GM12873 (cell line): ENCODE data around the gene TNIK.

Source experiments
- CTCF ChIP-seq: IDR thresholded peaks from 2 replicates; pipeline ENCODE4 v1.5.1; 2012; ENCODE audit warnings: low read depth, mild to moderate bottlenecking, moderate library complexity, low read length, control low read depth; ENCODE audit not compliant: insufficient read depth; ENCODE audit errors: missing control alignments

Gene TNIK

DNA sequence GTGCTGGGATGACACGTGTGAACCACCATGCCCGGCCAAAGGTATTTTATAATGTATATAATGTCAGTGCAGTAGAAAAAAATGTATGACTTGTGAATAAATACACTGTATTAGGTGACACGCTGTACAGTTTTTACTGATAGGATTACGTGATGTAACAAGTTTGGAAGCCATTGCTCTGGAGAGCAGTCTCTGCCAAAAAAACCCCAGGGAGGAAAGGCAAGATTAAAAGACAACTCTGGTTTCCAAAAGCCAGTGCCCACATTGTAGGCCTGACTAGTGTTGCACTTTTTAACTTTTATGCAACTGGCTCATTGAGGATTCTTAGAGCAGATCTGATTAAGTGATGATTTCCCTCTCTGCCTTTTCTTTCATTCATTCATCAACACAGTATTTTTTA lies 371.7 kb downstream of the TNIK start:
- TF ChIP-seq CTCF, result no peak

- no peak for TF ChIP-seq CTCF
Measured at GRCh38 chr3:171086914-171087313, 373.3 kb downstream of the TNIK start.

- no peak for TF ChIP-seq CTCF
Measured at GRCh38 chr3:171077261-171077660, 382.9 kb downstream of the TNIK start.

DNA sequence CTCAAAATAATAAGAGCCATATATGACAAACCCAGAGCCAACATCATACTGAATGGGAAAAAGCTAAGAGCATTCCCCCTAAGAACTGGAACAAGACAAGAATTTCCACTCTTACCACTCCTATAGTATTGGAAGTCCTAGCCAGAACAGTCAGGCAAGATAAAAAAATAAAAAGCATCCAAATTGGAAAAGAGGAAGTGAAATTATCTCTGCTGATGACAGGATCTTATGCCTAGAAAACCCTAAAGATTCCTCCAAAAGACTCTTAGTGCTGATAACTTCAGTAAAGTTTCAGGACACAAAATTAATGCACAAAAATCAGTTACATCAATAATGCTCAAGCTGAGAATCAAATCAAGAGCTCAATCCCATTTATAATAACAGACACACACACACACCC lies 387.8 kb downstream of the TNIK start:
- no peak for TF ChIP-seq CTCF

- TF ChIP-seq CTCF, result no peak
Measured at GRCh38 chr3:171068658-171069057, 391.5 kb downstream of the TNIK start.

DNA sequence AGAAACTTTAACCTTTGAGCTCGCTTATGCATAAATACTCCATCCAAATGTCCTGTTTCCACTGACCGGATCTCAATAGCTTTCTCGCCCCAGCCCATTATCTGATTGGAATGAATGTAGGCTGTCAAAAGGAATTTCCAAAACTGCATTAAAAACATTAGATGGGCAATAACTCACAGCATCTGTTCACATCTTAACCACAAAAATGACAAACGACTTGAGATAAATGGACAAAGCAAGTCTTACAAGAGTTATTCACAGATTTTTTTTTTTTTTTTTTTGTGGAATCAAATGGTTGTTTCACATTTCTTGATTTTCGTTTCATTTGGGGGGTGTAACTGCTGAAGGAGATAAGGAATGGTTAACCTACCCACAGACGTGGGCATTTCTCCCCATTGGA lies 394.0 kb downstream of the TNIK start:
- TF ChIP-seq CTCF, result no peak

- no peak for TF ChIP-seq CTCF
Measured at GRCh38 chr3:171065732-171066131, 394.5 kb downstream of the TNIK start.
